Caco-2 (cell line): ENCODE measurements around the gene TM4SF18. TPM values are rescaled to one million over a fixed set of nuclear protein-coding genes. Genes with fewer than 3 reads are reported as not detected.

Experiments
- BruUV-seq: library from RNA; stranded (reverse); fragments of 400-500 nt; replicated peaks from 2 replicates; lab custom pipeline; 2021; lab: Mats Ljungman, UMichigan
- CTCF ChIA-PET: fragments of 300-600 bp; sonication (Branson Sonifier 250); formaldehyde crosslinking; loops from one replicate; lab custom pipeline; 2022; ENCODE audit warnings: antibody characterized with exemption; lab: Charles Lee
- POLR2A ChIA-PET: fragments of 300-600 bp; sonication (Branson Sonifier 250); formaldehyde crosslinking; loops from one replicate; lab custom pipeline; 2022; ENCODE audit warnings: antibody characterized with exemption; lab: Charles Lee
- DNase-seq, 2 experiments: peaks; one replicate each; pipeline versions ENCODE4 v3.0.0 to v3.0.0-alpha.2; 2020 to 2022
- H3K27me3 ChIP-seq: replicated peaks from 2 replicates; pipeline ENCODE4 v1.6.0; 2011; ENCODE audit warnings: low read length; ENCODE audit not compliant: control insufficient read depth, insufficient read depth
- H3K36me3 ChIP-seq: 2 replicates; pipeline ENCODE4 v1.5.1; 2011; ENCODE audit warnings: low read length; ENCODE audit not compliant: control insufficient read depth, insufficient read depth
- H3K4me1 ChIP-seq: fragments of 250-450 bp; sonication (Bioruptor Pico); 2 replicates; pipeline ENCODE4 v1.5.1; 2020; ENCODE audit warnings: mild to moderate bottlenecking
- H3K4me3 ChIP-seq: 2 replicates; pipeline ENCODE4 v1.5.1; 2011; ENCODE audit warnings: low read depth, mild to moderate bottlenecking, control low read depth, low read length
- H3K9me3 ChIP-seq: fragments of 250-450 bp; sonication (Bioruptor Pico); 2 replicates; pipeline ENCODE4 v1.5.1; 2020; ENCODE audit warnings: mild to moderate bottlenecking, moderate library complexity
- H3K27ac Mint-ChIP-seq: one replicate; pipeline ENCODE4 v1.8.0; 2022; ENCODE audit warnings: mixed read lengths; ENCODE audit not compliant: unreplicated experiment
- H3K27me3 Mint-ChIP-seq: one replicate; pipeline ENCODE4 v1.8.0; 2022; ENCODE audit warnings: mixed read lengths; ENCODE audit not compliant: insufficient read depth, unreplicated experiment
- H3K36me3 Mint-ChIP-seq: one replicate; pipeline ENCODE4 v1.8.0; 2022; ENCODE audit warnings: mild to moderate bottlenecking, mixed read lengths; ENCODE audit not compliant: insufficient read depth, unreplicated experiment
- H3K4me1 Mint-ChIP-seq: one replicate; pipeline ENCODE4 v1.8.0; 2022; ENCODE audit warnings: low read depth, mixed read lengths; ENCODE audit not compliant: unreplicated experiment
- H3K4me3 Mint-ChIP-seq: one replicate; pipeline ENCODE4 v1.8.0; 2022; ENCODE audit warnings: mild to moderate bottlenecking, moderate library complexity, mixed read lengths; ENCODE audit not compliant: unreplicated experiment
- H3K9me3 Mint-ChIP-seq: one replicate; pipeline ENCODE4 v1.8.0; 2022; ENCODE audit warnings: mixed read lengths; ENCODE audit not compliant: unreplicated experiment
- intact Hi-C: fragments of 100-400 bp; cut with micrococcal nuclease; formaldehyde crosslinking; loops from one replicate; pipeline ENCODE4 v1.10.0; 2022; ENCODE audit not compliant: unreplicated experiment
- total RNA-seq: library from RNA; stranded (reverse); gene quantifications from 2 replicates; pipeline ENCODE4 v1.2.3, GENCODE V29; 2022
- TF ChIP-seq, protein P1 (sequence below), 2 experiments: fragments of 200-600 bp in 1 of 2; IDR thresholded peaks; 1 replicate in 1 of 2; 2 replicates in 1 of 2; pipeline versions ENCODE4 v1.5.1 to v1.8.0; 2011 to 2022; ENCODE audit warnings: antibody characterized with exemption in 1 of 2, control low read depth in 1 of 2, inconsistent platforms in 1 of 2, low read depth in 1 of 2, low read length in 1 of 2, mild to moderate bottlenecking in 1 of 2, moderate library complexity in 1 of 2; ENCODE audit not compliant: insufficient read depth in 1 of 2, severe bottlenecking in 1 of 2, unreplicated experiment in 1 of 2

TM4SF18 gene
- total RNA-seq, 1 experiment from 2014 or later, result not detected

GRCh38 chr3:149366941-149367840 lies 33.8 kb upstream of the TM4SF18 start:
- peak in 1 of 2 experiments; percentile 51 for DNase-seq
- Histone ChIP-seq H3K4me3 (no peak overlapping the region), H3K36me3 (no peaks in the 10 kb centered on the region), H3K9me3 (no peaks in the 10 kb centered on the region), H3K27me3 (no peaks in the 10 kb centered on the region), H3K4me1 (peaks cover 53% of the 10 kb centered on the region)
- intact Hi-C loops, result no loop called here
- Mint-ChIP-seq H3K36me3 (peaks cover 41% of the 10 kb centered on the region), H3K4me3 (no peak overlapping the region), H3K27me3 (no peaks in the 10 kb centered on the region), H3K27ac (peak overlapping the region; percentile 79), H3K9me3 (no peaks in the 10 kb centered on the region), H3K4me1 (peaks cover 36% of the 10 kb centered on the region)
- no TSS peak for BruUV-seq
- POLR2A ChIA-PET, result no interaction called here
- CTCF ChIA-PET, result no interaction called here
- TF ChIP-seq, protein P1, sequence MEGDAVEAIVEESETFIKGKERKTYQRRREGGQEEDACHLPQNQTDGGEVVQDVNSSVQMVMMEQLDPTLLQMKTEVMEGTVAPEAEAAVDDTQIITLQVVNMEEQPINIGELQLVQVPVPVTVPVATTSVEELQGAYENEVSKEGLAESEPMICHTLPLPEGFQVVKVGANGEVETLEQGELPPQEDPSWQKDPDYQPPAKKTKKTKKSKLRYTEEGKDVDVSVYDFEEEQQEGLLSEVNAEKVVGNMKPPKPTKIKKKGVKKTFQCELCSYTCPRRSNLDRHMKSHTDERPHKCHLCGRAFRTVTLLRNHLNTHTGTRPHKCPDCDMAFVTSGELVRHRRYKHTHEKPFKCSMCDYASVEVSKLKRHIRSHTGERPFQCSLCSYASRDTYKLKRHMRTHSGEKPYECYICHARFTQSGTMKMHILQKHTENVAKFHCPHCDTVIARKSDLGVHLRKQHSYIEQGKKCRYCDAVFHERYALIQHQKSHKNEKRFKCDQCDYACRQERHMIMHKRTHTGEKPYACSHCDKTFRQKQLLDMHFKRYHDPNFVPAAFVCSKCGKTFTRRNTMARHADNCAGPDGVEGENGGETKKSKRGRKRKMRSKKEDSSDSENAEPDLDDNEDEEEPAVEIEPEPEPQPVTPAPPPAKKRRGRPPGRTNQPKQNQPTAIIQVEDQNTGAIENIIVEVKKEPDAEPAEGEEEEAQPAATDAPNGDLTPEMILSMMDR (IDR thresholded peaks at IDR 0.05; ENCODE audit: insufficient read depth in 1 of 2, low read depth in 1 of 2, low read length in 1 of 2, severe bottlenecking in 1 of 2, unreplicated experiment in 1 of 2), result no peak

DNA sequence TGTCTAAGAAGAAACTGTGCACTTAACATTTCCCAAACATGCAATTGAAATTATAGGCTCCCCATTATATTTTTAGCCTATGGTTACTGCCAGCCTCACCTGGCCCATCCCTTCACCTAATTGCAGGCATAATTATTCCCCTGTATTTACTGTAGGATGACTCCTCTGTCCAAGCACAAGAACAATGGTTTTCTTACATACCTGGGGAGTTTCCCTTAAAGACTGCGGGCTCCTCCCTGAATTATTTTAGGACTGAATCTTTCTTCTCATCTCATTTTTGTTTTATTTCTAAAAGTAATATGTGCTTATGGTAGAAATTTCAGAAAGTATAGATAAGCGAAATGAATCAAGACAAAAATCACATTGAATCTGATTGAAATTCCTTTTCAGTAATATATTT lies 32.6 kb upstream of the TM4SF18 start:
- Histone ChIP-seq H3K9me3 (no peaks in the 10 kb centered on the region), H3K4me3 (no peak overlapping the region), H3K4me1 (peaks cover 42% of the 10 kb centered on the region), H3K27me3 (no peaks in the 10 kb centered on the region), H3K36me3 (no peaks in the 10 kb centered on the region)
- no peaks in the 10 kb centered on the region for H3K27me3 Mint-ChIP-seq
- BruUV-seq, result no TSS peak
- H3K4me1 Mint-ChIP-seq, result peaks cover 30% of the 10 kb centered on the region
- peaks cover 29% of the 10 kb centered on the region for H3K36me3 Mint-ChIP-seq
- TF ChIP-seq, protein P1 (IDR thresholded peaks at IDR 0.05; ENCODE audit: insufficient read depth in 1 of 2, low read depth in 1 of 2, low read length in 1 of 2, severe bottlenecking in 1 of 2, unreplicated experiment in 1 of 2), result no peak
- ChIA-PET CTCF (no interaction called here), POLR2A (no interaction called here)
- H3K4me3 Mint-ChIP-seq, result no peak overlapping the region
- intact Hi-C loops, result no loop called here
- H3K9me3 Mint-ChIP-seq, result no peaks in the 10 kb centered on the region
- DNase-seq, result no peak
- no peak overlapping the region for H3K27ac Mint-ChIP-seq

DNA sequence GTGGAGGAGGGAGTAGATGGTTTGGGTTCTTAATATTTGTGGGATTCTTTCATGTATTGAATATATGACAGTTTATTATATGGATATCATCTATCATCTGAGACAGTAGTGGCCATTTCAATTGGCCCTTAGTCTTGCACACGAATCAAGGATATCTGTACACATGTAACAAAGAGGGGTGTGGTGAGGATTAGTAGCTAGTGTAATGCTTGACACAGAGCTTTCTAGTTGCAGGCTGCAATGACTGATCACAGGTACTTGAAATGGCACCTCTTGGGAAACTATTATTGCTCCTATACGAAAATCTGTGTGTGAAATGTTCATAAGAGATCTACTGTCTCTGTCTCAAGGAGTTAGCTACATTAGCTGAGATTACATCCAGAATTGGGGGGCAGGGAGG lies 31.2 kb upstream of the TM4SF18 start:
- Histone ChIP-seq H3K9me3 (no peaks in the 10 kb centered on the region), H3K36me3 (no peaks in the 10 kb centered on the region), H3K4me1 (peaks cover 28% of the 10 kb centered on the region), H3K4me3 (no peak overlapping the region), H3K27me3 (no peaks in the 10 kb centered on the region)
- no TSS peak for BruUV-seq
- ChIA-PET CTCF (no interaction called here), POLR2A (no interaction called here)
- intact Hi-C loops, result no loop called here
- Mint-ChIP-seq H3K36me3 (peaks cover 15% of the 10 kb centered on the region), H3K27me3 (no peaks in the 10 kb centered on the region), H3K9me3 (no peaks in the 10 kb centered on the region), H3K4me1 (peaks cover 25% of the 10 kb centered on the region), H3K27ac (no peak overlapping the region), H3K4me3 (no peak overlapping the region)
- TF ChIP-seq, protein P1 (IDR thresholded peaks at IDR 0.05; ENCODE audit: insufficient read depth in 1 of 2, low read depth in 1 of 2, low read length in 1 of 2, severe bottlenecking in 1 of 2, unreplicated experiment in 1 of 2), result no peak
- no peak for DNase-seq
